ENCODE results near the gene ZNF197.

GRCh38 chr3:44654039-44654438, 29.2 kb downstream of the ZNF197 start:
- TF ChIP-seq MEF2D (CRISPR knock-in tag; IDR thresholded peaks at IDR 0.05): no peak
- TF ChIP-seq IRF1 (CRISPR knock-in tag; IDR thresholded peaks at IDR 0.05; ENCODE audit: low read depth): no peak
- TF ChIP-seq ISX (CRISPR knock-in tag; conservative IDR thresholded peaks at IDR 0.05): no peak
- no peak for TF ChIP-seq EP300 (IDR thresholded peaks at IDR 0.05; ENCODE audit: low read depth in 2 of 2, low read length in 2 of 2)
- no peak for TF ChIP-seq EP300 (CRISPR knock-in tag; IDR thresholded peaks at IDR 0.05; ENCODE audit: borderline replicate concordance)
- no peak for TF ChIP-seq TCF7L2 (IDR thresholded peaks at IDR 0.05; ENCODE audit: low read depth, low read length)
- TF ChIP-seq CTCF (CRISPR knock-in tag; IDR thresholded peaks at IDR 0.05): no peak
